Measurements from ENCODE around the gene ITIH4.

- TF ChIP-seq SPI1 (IDR thresholded peaks at IDR 0.05; ENCODE audit: low read depth, low read length) = no peak
- TF ChIP-seq TAF1 (IDR thresholded peaks at IDR 0.05; ENCODE audit: low read depth, low read length) = no peak
- TF ChIP-seq POLR2A (IDR thresholded peaks at IDR 0.05; ENCODE audit: low read depth, low read length) = no peak
- TF ChIP-seq POLR2AphosphoS5 (IDR thresholded peaks at IDR 0.05; ENCODE audit: low read depth, low read length) = no peak
- no peak for TF ChIP-seq POU2F2 (IDR thresholded peaks at IDR 0.05; ENCODE audit: low read depth, low read length)
- no peak for TF ChIP-seq PAX5 (IDR thresholded peaks at IDR 0.05; ENCODE audit: insufficient read depth, low read length, severe bottlenecking)
Observed at GRCh38 chr3:52873433-52874159, 43.1 kb upstream of the ITIH4 start.
